ENCODE results near the gene GNAQ. TPM values are rescaled to one million over a fixed set of nuclear protein-coding genes. Genes with fewer than 3 reads are reported as not detected.

Gene GNAQ
- total and polyA plus RNA-seq, 2 of the 4 experiments (the other 2 are of a cell fraction), result 23.1 to 50.7 TPM

- in situ Hi-C loops (cut with MboI; ENCODE audit: low sequenced_read_pairs), result no loop called here
- Histone ChIP-seq H3K18ac (ENCODE audit: low read depth, low read length) (no peak overlapping the region), H3K79me1 (ENCODE audit: low read depth in 1 of 2, low read length in 2 of 2) (peaks cover 39 to 62% of the 10 kb centered on the region in 2 experiments), H3K4me2 (ENCODE audit: low read depth, low read length) (no peak overlapping the region), H4K5ac (ENCODE audit: low read depth, low read length) (no peak overlapping the region), H2BK20ac (ENCODE audit: low read depth, low read length) (no peak overlapping the region), H4K8ac (ENCODE audit: low read depth in 2 of 2, low read length in 2 of 2) (no peak overlapping the region), H3K9me1 (ENCODE audit: insufficient read depth, low read length) (peaks cover 30% of the 10 kb centered on the region), H3K23ac (ENCODE audit: low read depth, low read length) (peak overlapping the region; percentile 8; the same call in 1 of the 2 replicates), H2BK15ac (ENCODE audit: low read depth, low read length) (no peak overlapping the region), H3K4me3 (ENCODE audit: insufficient read depth, low read depth, low read length) (no peak overlapping the region), H4K20me1 (ENCODE audit: insufficient read depth, low read length) (peaks cover 37% of the 10 kb centered on the region; the same call in 1 of the 2 replicates), H3K9ac (ENCODE audit: low read depth, low read length) (no peak overlapping the region), H3K9me3 (ENCODE audit: control insufficient read depth, insufficient read depth, low read length) (no peaks in the 10 kb centered on the region), H3K56ac (ENCODE audit: extremely low read depth, insufficient read depth, low read length) (no peak overlapping the region), H2AK9ac (replicated peaks; ENCODE audit: low read depth, low read length, poor library complexity) (no peak overlapping the region), H3K27me3 (ENCODE audit: control insufficient read depth, insufficient read depth, low read length) (no peaks in the 10 kb centered on the region), H3K4me1 (ENCODE audit: control insufficient read depth, insufficient read depth, low read length) (peaks cover 15% of the 10 kb centered on the region), H3K4ac (ENCODE audit: low read depth, low read length) (no peak overlapping the region), H3K36me3 (ENCODE audit: control insufficient read depth, insufficient read depth, low read length) (no peaks in the 10 kb centered on the region), H2BK5ac (ENCODE audit: low read depth, low read length, poor library complexity, severe bottlenecking) (no peak overlapping the region), H2AK5ac (ENCODE audit: low read depth, low read length) (no peak overlapping the region), H3K14ac (replicated peaks; ENCODE audit: low read depth, low read length) (no peak overlapping the region), H2AFZ (replicated peaks; ENCODE audit: low read length, poor library complexity) (no peak overlapping the region), H3K27ac (ENCODE audit: insufficient read depth, low read length) (no peak overlapping the region), H4K91ac (ENCODE audit: insufficient read depth, low read depth, low read length) (no peak overlapping the region), H2BK120ac (ENCODE audit: low read depth, low read length) (no peak overlapping the region)
- no peak for TF ChIP-seq MAZ (IDR thresholded peaks at IDR 0.05; ENCODE audit: borderline replicate concordance, low read depth, low read length)
- no peak for TF ChIP-seq MAFK (IDR thresholded peaks at IDR 0.05; ENCODE audit: low read depth, low read length)
- TF ChIP-seq CHD1 (IDR thresholded peaks at IDR 0.05; ENCODE audit: low read depth, low read length), result no peak
- no peak for TF ChIP-seq USF2 (IDR thresholded peaks at IDR 0.05; ENCODE audit: low read depth, low read length)
- TF ChIP-seq FOS (IDR thresholded peaks at IDR 0.05; ENCODE audit: low read depth, low read length), result no peak
- TF ChIP-seq RFX5 (IDR thresholded peaks at IDR 0.05; ENCODE audit: low read depth, low read length), result no peak
- no peak for TF ChIP-seq BHLHE40 (IDR thresholded peaks at IDR 0.05; ENCODE audit: low read depth, low read length)
- TF ChIP-seq SMC3 (IDR thresholded peaks at IDR 0.05; ENCODE audit: low read depth, low read length), result no peak
- no peak for TF ChIP-seq RCOR1 (IDR thresholded peaks at IDR 0.05; ENCODE audit: insufficient replicate concordance, low read length)
- POLR2A ChIA-PET (ENCODE audit: unreplicated experiment), result no interaction called here
- BruUV-seq (replicated peaks), result no TSS peak
- ATAC-seq (ENCODE audit: low read depth), result no peak
- no peak for DNase-seq
- dilution Hi-C loops (cut with HindIII; ENCODE audit: low sequenced_read_pairs, unreplicated experiment), result no loop called here
- intact Hi-C loops (cut with micrococcal nuclease), result no loop called here
- CTCF ChIA-PET, result no interaction called here
- no CpG with 5 or more reads among the region's 2 CpGs for WGBS, 2 experiments (ENCODE audit: extremely low coverage in 2 of 2, insufficient read length in 1 of 2)
Observed at GRCh38 chr9:77956555-77956954, 75.1 kb downstream of the GNAQ start.

Measured in IMR-90 (cell line).